Ectodermal cell (in vitro differentiated cells): ENCODE results near the gene NYNRIN.

Source experiments
- H3K27ac ChIP-seq: 2 replicates; pipeline ENCODE4 v1.7.0; 2013; ENCODE audit warnings: mild to moderate bottlenecking, low read depth, low read length; ENCODE audit not compliant: insufficient read depth, poor library complexity, severe bottlenecking
- H3K27me3 ChIP-seq: 2 replicates; pipeline ENCODE4 v1.7.0; 2013; ENCODE audit warnings: mild to moderate bottlenecking, low read length; ENCODE audit not compliant: insufficient read depth, control insufficient read depth, poor library complexity, severe bottlenecking
- H3K36me3 ChIP-seq: one replicate; pipeline ENCODE4 v1.7.0; 2013; ENCODE audit warnings: low read length; ENCODE audit not compliant: control insufficient read depth, insufficient read depth
- H3K4me1 ChIP-seq: one replicate; pipeline ENCODE4 v1.7.0; 2013; ENCODE audit warnings: low read length; ENCODE audit not compliant: control insufficient read depth, insufficient read depth
- H3K4me3 ChIP-seq: 2 replicates; pipeline ENCODE4 v1.7.0; 2013; ENCODE audit warnings: low read depth, low read length, control low read depth; ENCODE audit not compliant: insufficient read depth
- H3K9me3 ChIP-seq: 2 replicates; pipeline ENCODE4 v1.7.0; 2013; ENCODE audit warnings: mild to moderate bottlenecking, low read length, moderate library complexity; ENCODE audit not compliant: control insufficient read depth
- WGBS, 2 experiments: methylation state at CpG; one replicate each; pipeline ENCODE4 v1.1.7; 2013; ENCODE audit warnings: missing lambda C conversion rate in 2 of 2; 5-methylcytosine and 5-hydroxymethylcytosine counted together

NYNRIN gene

DNA sequence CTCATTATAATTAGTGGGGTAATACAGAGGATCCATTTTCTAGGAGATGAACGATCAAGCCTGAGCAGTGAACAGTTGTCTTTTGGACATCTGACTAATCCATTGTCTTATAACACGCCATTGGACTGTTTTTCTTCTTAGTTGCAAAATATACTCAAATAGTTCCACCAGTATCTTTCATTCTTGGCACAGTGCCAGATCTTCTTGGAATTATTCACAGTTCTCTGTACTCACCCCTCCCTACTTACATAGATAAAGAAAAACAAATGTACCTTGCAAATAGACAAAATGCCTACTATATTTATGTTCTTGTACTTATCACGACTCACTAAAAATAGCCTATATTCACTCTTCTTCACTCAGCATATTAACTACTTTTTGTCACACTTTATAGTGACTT is 26.9 kb downstream of the NYNRIN start:
- Histone ChIP-seq H3K27ac (no peak overlapping the region), H3K27me3 (peaks cover 15% of the 10 kb centered on the region), H3K4me3 (no peak overlapping the region), H3K4me1 (no peaks in the 10 kb centered on the region), H3K36me3 (no peaks in the 10 kb centered on the region), H3K9me3 (no peaks in the 10 kb centered on the region)
- WGBS, 2 experiments: 80 to 91% methylated on average over 3 of the region's 3 CpGs

DNA sequence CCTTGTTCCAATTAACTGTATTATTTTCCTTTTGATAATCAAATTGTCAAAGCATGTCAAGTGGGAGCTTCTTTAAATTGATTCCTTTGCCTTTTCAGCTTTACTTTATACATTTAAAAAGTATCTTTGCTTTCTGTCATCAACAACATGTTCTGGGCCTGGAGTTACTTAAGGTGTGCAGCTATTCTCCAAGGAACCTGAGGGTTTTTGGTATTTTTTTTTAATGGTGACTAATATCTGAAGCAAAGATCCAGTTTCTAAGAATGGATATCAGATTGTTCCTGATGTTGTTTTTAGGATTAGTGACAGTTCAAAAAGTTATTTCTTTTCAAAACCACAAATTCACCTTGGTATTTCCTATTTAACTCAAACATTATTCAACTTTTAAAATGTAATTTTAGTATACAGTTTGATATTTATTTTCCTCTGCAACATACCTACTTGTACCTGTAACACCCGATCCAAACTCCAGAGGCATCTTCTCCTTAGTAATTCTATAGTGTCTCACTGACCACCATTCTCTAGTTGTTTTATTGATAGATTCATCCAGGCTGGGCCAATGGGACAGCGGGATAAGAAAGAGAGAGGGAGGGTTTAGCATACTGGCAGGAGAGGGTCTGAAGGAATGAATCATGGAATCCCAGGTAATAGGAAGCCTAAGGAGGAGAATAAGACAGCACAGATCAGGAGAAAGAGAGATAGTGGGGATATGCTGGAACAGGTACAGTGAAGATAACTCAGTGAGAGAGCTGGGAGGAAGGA is 27.5 kb downstream of the NYNRIN start:
- Histone ChIP-seq H3K4me1 (no peaks in the 10 kb centered on the region), H3K27ac (no peak overlapping the region), H3K4me3 (no peak overlapping the region), H3K9me3 (no peaks in the 10 kb centered on the region), H3K36me3 (no peaks in the 10 kb centered on the region), H3K27me3 (peaks cover 15% of the 10 kb centered on the region)
- 84% methylated on average over 1 to 2 of the region's 2 CpGs for WGBS, 2 experiments

DNA sequence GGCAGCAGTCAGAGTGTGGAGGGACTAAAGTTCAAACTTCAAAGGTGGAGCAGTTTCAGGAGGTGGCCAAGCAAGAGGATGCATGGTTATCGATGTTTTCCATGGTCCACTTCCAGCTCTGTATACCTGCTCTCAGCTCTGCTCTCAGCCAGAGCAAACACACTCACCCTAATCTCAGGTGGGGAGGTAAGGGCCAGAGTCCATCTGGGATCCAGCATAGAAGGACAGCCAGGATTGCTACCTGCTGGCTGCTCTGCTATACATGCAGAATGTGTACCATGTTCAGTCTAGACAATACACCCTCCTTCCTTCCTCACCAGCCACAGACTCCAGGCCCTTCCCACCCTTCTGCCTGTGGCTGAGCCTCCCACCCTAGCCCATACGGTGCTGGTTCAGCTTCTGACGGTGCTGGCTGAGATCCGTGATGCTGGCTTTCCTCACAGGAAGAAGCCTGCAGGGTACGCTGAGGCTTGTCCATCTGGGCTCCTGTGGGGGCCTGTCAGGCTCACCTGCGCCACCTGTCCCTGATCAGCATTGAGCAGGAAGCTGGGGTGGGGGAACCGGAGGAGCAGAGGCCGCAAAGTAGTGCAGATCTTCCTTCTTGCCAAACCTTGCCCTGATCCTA is 28.2 kb downstream of the NYNRIN start:
- no peak overlapping the region for H3K4me3 ChIP-seq
- H3K27ac ChIP-seq: no peak overlapping the region
- H3K4me1 ChIP-seq: no peaks in the 10 kb centered on the region
- no peaks in the 10 kb centered on the region for H3K36me3 ChIP-seq
- no peaks in the 10 kb centered on the region for H3K9me3 ChIP-seq
- H3K27me3 ChIP-seq: peaks cover 15% of the 10 kb centered on the region
- WGBS, 2 experiments: 76 to 78% methylated on average over 8 of the region's 8 CpGs

DNA sequence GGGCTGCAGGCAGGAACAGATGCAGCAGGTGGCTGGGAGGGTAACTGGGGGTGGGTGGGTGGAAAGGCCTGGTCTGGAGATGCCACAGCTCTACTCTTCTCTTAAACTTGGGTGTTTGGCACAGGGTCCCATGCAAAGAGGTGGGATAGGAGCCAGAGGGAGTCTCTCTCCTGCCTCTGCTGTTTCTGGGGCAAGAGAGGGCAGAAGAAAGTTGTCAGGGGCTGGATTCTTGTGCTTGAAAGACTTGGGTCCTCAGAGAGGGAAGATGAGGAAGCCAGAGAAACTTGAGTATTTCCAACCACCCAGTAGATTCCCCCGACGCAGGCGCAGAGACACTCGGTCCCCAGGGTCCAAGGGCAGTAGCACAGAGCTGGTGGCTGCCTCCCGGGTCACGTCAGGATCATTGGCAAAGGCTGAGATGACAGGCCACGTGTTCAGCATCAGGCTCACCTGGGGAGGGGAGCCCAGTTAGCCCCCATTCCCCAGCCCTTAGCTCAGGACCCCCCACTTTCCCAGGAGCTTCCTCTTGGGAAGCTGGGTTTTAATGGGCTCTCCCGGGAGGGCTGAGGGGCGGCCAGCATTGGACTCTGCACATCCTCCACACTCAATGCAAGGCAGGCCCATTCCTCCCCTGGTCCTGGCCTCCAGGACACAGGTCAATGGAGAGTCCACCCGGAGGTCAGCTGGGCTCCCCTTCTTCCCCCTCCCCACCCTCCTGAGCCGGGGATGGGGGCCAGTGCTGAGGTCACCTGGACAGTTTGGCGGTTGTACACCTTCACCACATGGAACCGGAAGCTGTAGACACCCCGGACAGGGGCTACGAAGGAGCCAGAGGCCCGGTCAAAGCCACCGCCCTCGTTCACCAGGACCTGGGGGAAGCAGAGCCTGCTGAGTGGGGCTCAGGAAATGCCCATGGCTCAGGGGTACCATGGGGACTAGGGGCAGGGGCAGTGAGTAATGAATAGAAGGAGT is 29.0 kb downstream of the NYNRIN start:
- Histone ChIP-seq H3K4me3 (no peak overlapping the region), H3K9me3 (no peaks in the 10 kb centered on the region), H3K27ac (no peak overlapping the region), H3K27me3 (peaks cover 12% of the 10 kb centered on the region), H3K4me1 (no peaks in the 10 kb centered on the region), H3K36me3 (no peaks in the 10 kb centered on the region)
- WGBS, 2 experiments: 92 to 94% methylated on average over 18 of the region's 18 CpGs

DNA sequence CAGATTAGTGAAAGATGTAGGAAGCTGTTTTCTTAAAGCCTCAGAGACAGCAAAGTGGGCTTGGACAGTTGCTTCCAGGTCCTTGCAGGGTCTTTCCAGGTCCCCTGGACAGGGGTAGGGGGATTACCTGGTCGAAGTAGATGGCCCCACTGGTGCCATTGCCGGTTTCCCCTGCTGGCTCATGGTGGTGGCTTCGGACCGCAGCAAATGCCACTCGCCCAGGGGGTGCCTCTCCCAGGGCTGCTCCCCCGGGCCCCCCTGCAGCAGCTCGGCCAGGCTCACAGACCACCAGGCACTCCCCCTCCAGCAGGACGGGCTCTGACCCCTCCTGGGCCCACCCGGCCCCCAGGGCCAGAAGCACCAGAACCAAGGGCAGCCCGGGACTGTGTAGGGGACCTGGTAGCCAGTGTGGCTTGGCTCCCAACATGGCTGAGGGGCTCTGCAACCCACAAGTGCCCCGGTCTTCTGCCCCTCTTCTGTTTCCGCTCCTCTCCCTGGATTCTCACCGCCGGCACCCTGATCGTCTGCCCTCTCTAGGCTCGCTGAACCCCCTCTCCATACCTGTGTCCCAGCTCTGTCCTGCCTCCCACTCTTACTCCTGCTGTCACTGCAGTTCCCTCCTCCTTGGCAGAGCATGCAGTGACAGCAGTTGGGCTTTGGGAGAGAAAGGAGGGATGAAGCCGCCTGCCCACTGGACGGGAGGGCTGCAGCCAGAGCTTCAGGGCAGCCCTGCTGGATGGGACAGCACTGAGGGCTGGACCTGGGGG is 30.0 kb downstream of the NYNRIN start:
- WGBS, 2 experiments: 86% methylated on average over 18 of the region's 18 CpGs
- H3K36me3 ChIP-seq: no peaks in the 10 kb centered on the region
- no peak overlapping the region for H3K27ac ChIP-seq
- H3K9me3 ChIP-seq: no peaks in the 10 kb centered on the region
- H3K4me3 ChIP-seq: no peak overlapping the region
- H3K27me3 ChIP-seq: peaks cover 12% of the 10 kb centered on the region
- no peaks in the 10 kb centered on the region for H3K4me1 ChIP-seq

DNA sequence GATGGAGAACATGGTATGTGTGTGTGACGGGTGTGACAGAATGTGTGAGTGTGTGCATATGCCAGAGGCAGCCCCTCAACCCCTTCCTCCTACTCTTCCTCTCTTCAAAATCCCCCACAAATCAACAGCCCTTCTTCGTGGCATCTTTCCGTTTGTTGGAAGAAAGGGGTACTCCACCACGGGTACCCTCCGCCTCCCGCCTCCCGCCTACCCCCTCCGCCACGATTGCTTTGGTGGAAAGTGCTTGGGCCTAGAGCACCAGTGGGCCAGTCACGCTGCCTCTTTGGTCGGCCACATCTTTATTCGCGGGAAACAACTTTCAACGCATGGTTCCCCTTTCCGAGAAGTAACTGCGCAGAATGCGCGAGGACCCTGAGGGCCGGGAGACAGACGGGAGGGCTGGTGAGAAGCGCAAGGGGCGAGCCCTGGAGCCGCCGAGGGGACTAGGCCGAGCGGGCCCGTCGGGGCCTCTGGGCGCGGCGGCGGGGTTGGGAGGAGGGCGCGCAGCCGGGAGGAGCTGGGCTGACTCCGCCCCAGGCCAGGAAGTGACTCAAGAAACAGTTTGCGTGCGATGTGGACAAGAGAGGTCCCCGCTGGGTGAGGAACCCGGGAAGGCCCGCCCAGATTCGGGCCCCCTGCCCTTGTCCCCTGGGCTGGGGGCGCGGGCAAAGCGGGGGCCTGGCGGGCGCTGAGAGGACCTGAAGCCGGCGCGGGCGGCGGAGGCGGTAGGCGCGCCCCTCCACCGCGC is 30.8 kb downstream of the NYNRIN start, which contains the start of the genes CBLN3 and KHNYN:
Gene CBLN3, minus strand, starts transcription at position 274 of the 748 bp plus-strand sequence. CDS start 614 bp downstream, outside the sequence.
Gene KHNYN, plus strand, starts transcription at position 560 of the 748 bp plus-strand sequence. CDS start 777 bp downstream, outside the sequence.
- no peak within 1 kb of the TSS for H3K27ac ChIP-seq
- peaks cover 12% of the 10 kb centered on the region for H3K27me3 ChIP-seq
- 7 to 9% methylated on average over 56 of the region's 57 CpGs for WGBS, 2 experiments
- H3K9me3 ChIP-seq: no peaks in the 10 kb centered on the region
- no peaks in the 10 kb centered on the region for H3K36me3 ChIP-seq
- peak within 1 kb of the TSS; percentile 49 for H3K4me3 ChIP-seq
- no peaks in the 10 kb centered on the region for H3K4me1 ChIP-seq

DNA sequence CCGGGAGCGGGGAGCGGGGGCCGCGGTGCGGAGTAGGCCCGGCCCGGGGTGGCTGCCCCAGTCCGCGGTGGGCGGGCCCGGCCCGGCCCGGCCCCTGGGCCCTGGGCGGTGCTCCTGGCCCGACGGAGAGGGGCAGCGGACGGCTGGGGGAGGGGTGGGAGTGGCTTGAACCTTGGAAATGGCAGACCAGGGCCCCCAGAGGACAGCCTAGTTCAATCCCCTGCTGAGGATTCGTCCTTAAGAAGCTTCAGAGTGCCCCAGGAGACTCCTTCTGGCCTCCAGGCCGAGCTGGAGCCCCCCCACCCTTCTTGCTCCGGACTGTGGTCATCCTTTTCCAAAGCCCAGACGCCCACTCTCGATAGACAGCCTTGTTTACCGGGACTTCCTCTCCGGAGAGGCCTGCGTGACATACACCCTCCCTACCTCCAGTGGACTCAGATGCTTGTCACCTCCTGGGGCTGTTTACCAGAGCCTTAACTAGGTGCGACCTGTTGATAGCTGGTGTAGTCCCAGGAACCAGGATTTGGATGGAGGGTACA is 31.4 kb downstream of the NYNRIN start:
- H3K4me1 ChIP-seq: no peaks in the 10 kb centered on the region
- no peaks in the 10 kb centered on the region for H3K36me3 ChIP-seq
- no peaks in the 10 kb centered on the region for H3K9me3 ChIP-seq
- peak overlapping the region; percentile 49 for H3K4me3 ChIP-seq
- no peak overlapping the region for H3K27ac ChIP-seq
- peaks cover 12% of the 10 kb centered on the region for H3K27me3 ChIP-seq
- 1% methylated on average over 28 of the region's 28 CpGs for WGBS, 2 experiments

DNA sequence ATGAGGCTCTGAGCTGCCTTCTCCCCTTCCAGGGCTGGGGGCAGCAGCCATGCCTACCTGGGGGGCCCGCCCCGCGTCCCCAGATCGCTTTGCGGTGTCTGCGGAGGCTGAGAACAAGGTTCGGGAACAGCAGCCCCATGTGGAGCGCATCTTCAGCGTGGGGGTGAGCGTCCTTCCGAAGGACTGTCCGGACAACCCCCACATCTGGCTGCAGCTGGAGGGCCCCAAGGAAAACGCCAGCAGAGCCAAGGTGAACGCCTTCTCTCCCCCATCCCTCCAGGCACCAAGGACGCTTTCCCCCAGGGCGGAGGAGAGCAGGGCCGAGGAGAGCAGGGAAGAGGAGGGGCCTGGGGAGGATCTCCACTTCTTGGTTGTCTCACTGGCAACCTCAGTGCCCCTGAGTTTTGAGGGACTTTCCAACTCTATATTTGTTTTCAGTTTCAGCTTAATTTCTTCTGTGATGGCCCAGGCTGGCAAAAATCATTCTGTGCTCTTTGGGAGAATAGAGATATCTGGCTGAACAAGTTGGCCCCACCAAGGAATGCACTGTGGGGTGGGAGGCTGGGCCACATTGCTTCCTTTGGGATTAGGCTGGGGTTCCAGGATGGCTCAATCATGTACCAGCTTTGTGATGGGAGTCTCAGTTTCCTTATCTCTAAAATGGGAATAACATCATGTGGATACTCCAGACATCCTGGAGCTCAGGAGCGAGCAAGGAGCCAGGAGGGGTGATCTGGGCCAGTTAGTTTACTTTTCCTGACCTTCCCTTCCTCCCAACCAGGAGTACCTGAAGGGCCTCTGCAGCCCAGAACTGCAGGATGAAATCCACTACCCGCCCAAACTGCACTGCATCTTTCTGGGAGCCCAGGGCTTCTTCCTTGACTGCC is 32.1 kb downstream of the NYNRIN start:
- Histone ChIP-seq H3K4me3 (peak overlapping the region; percentile 49), H3K27me3 (peaks cover 12% of the 10 kb centered on the region), H3K9me3 (no peaks in the 10 kb centered on the region), H3K36me3 (no peaks in the 10 kb centered on the region), H3K4me1 (no peaks in the 10 kb centered on the region), H3K27ac (no peak overlapping the region)
- 17 to 20% methylated on average over 19 of the region's 19 CpGs for WGBS, 2 experiments
